Thyroid gland (tissue), 4 donors: ENCODE data around the gene SRRM5.

Experiments used
- POLR2A ChIP-seq, 2 donors: fragments of 450-650 bp; IDR thresholded peaks; one replicate each; pipeline ENCODE4 v1.6.1; 2017; ENCODE audit warnings: antibody characterized with exemption in 2 of 2, mild to moderate bottlenecking in 2 of 2, moderate library complexity in 1 of 2
- TF ChIP-seq, protein P1 (sequence below), 6 experiments: fragments of 200-600 bp in 3 of 6; fragments of 450-650 bp in 3 of 6; sonication (generic) in 3 of 6; IDR thresholded peaks; one replicate each; pipeline ENCODE4 v1.5.1; 2016 to 2019; ENCODE audit warnings: antibody characterized with exemption in 6 of 6, mild to moderate bottlenecking in 2 of 6, inconsistent platforms in 1 of 6, moderate library complexity in 1 of 6

DNA sequence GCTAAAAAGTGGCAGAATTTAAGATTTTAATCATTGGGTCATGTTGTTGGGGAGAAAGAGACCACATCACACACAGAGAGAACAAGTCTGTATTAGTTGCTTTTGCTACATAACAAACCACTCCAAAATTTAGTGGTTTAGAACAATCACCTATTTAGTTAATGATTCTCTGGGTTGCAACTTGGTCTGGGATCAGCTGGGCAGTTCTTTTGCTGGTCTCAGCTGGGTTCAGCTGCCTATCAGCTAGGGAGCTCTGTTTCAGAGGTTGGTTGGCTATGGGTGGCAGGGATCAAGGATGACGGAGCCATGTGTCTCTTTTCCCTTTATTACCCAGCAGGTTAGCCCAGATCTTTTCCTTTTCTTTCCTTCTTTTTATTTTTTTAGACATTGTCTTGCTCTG, 27.4 kb upstream of the SRRM5 start:
- no peak for TF ChIP-seq POLR2A (IDR thresholded peaks at IDR 0.05)
- TF ChIP-seq, protein P1, sequence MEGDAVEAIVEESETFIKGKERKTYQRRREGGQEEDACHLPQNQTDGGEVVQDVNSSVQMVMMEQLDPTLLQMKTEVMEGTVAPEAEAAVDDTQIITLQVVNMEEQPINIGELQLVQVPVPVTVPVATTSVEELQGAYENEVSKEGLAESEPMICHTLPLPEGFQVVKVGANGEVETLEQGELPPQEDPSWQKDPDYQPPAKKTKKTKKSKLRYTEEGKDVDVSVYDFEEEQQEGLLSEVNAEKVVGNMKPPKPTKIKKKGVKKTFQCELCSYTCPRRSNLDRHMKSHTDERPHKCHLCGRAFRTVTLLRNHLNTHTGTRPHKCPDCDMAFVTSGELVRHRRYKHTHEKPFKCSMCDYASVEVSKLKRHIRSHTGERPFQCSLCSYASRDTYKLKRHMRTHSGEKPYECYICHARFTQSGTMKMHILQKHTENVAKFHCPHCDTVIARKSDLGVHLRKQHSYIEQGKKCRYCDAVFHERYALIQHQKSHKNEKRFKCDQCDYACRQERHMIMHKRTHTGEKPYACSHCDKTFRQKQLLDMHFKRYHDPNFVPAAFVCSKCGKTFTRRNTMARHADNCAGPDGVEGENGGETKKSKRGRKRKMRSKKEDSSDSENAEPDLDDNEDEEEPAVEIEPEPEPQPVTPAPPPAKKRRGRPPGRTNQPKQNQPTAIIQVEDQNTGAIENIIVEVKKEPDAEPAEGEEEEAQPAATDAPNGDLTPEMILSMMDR (IDR thresholded peaks at IDR 0.05) = no peak
